Measurements from ENCODE around the gene LSM7. TPM values are rescaled to one million over a fixed set of nuclear protein-coding genes. Genes with fewer than 3 reads are reported as not detected.

LSM7 gene
- total RNA-seq, 4 donors from 2014 or later: 70.0 to 109 (median 77.5) TPM

- TF ChIP-seq CTCF (IDR thresholded peaks at IDR 0.05 in 4 of 5, conservative IDR thresholded peaks at IDR 0.05 in 1 of 5) (no peak), POLR2A (IDR thresholded peaks at IDR 0.05) (no peak)
- DNase-seq: no peak
- no peak for ATAC-seq
- Histone ChIP-seq H3K27me3 (peaks cover 23 to 25% (median 24%) of the 10 kb centered on the region in 3 donors), H3K9me3 (no peaks in the 10 kb centered on the region), H3K4me3 (no peak overlapping the region), H3K36me3 (no peaks in the 10 kb centered on the region), H3K4me1 (peaks cover 3 to 4% of the 10 kb centered on the region in 2 donors), H3K27ac (no peak overlapping the region)
- in situ Hi-C loops (cut with MboI; ENCODE audit: low sequenced_read_pairs in 4 of 4): no loop called here
- intact Hi-C loops (cut with DNase I; ENCODE audit: low total_unique reads): no loop called here
Measured at GRCh38 chr19:2305452-2306280, 22.7 kb downstream of the LSM7 start.

- intact Hi-C loops (cut with DNase I; ENCODE audit: low total_unique reads): no loop called here
- TF ChIP-seq POLR2A (IDR thresholded peaks at IDR 0.05) (no peak), CTCF (IDR thresholded peaks at IDR 0.05 in 4 of 5, conservative IDR thresholded peaks at IDR 0.05 in 1 of 5) (no peak)
Measured at GRCh38 chr19:2303211-2303798, 25.1 kb downstream of the LSM7 start.

GRCh38 chr19:2302319-2303210, 25.8 kb downstream of the LSM7 start:
- DNase-seq (peak; percentile 22 to 53), ATAC-seq (peak; percentile 26 to 66)
- no peaks in the 10 kb centered on the region for H3K9me3 ChIP-seq
- intact Hi-C loops (cut with DNase I; ENCODE audit: low total_unique reads): no loop called here
- H3K4me3 ChIP-seq: peak overlapping the region in 1 of 4 donors; percentile 15
- no peak overlapping the region for H3K27ac ChIP-seq
- no peaks in the 10 kb centered on the region for H3K36me3 ChIP-seq
- peaks cover 16 to 19% (median 16%) of the 10 kb centered on the region in 3 donors for H3K27me3 ChIP-seq
- peaks cover 0 to 3% of the 10 kb centered on the region in 2 donors for H3K4me1 ChIP-seq
- TF ChIP-seq CTCF (IDR thresholded peaks at IDR 0.05 in 4 of 5, conservative IDR thresholded peaks at IDR 0.05 in 1 of 5) (no peak), POLR2A (IDR thresholded peaks at IDR 0.05) (no peak)
- in situ Hi-C loops (cut with MboI; ENCODE audit: low sequenced_read_pairs in 4 of 4): no loop called here

More at GRCh38 chr19:2303211-2303798, 25.1 kb downstream of the LSM7 start:
- ATAC-seq: no peak
- Histone ChIP-seq H3K4me3 (no peak overlapping the region), H3K4me1 (peaks cover 2 to 3% of the 10 kb centered on the region in 2 donors), H3K36me3 (no peaks in the 10 kb centered on the region), H3K27ac (no peak overlapping the region), H3K9me3 (no peaks in the 10 kb centered on the region), H3K27me3 (peaks cover 18 to 22% (median 19%) of the 10 kb centered on the region in 3 donors)
- DNase-seq: no peak
- in situ Hi-C loops (cut with MboI; ENCODE audit: low sequenced_read_pairs in 4 of 4): no loop called here

GRCh38 chr19:2300533-2300932, 27.9 kb downstream of the LSM7 start:
- DNase-seq: no peak
- no peak overlapping the region for H3K27ac ChIP-seq
- intact Hi-C loops (cut with DNase I; ENCODE audit: low total_unique reads): no loop called here
- no peaks in the 10 kb centered on the region for H3K36me3 ChIP-seq
- peaks cover 0 to 3% of the 10 kb centered on the region in 2 donors for H3K4me1 ChIP-seq
- H3K27me3 ChIP-seq: peaks cover 5 to 7% (median 6%) of the 10 kb centered on the region in 3 donors
- in situ Hi-C loops (cut with MboI; ENCODE audit: low sequenced_read_pairs in 4 of 4): no loop called here
- H3K9me3 ChIP-seq: no peaks in the 10 kb centered on the region
- TF ChIP-seq POLR2A (IDR thresholded peaks at IDR 0.05) (no peak), CTCF (IDR thresholded peaks at IDR 0.05 in 4 of 5, conservative IDR thresholded peaks at IDR 0.05 in 1 of 5) (no peak)
- H3K4me3 ChIP-seq: no peak overlapping the region
- ATAC-seq: no peak
